GM19023 (cell line): ENCODE data around the gene PIP4K2B.

Experiments
- ATAC-seq: cut with Tn5 transposase; IDR thresholded peaks from one replicate; pipeline ENCODE4 v1.9.1; 2021; ENCODE audit warnings: mild to moderate bottlenecking, moderate library complexity; ENCODE audit not compliant: unreplicated experiment

Gene PIP4K2B

GRCh38 chr17:38779965-38780752 lies 19.2 kb downstream of the PIP4K2B start:
- no peak for ATAC-seq

- no peak for ATAC-seq
Observed at GRCh38 chr17:38777641-38778250, 21.6 kb downstream of the PIP4K2B start.

GRCh38 chr17:38773258-38773657 lies 26.1 kb downstream of the PIP4K2B start:
- no peak for ATAC-seq

GRCh38 chr17:38768417-38768816 lies 30.9 kb downstream of the PIP4K2B start:
- no peak for ATAC-seq

- no peak for ATAC-seq
Observed at GRCh38 chr17:38766341-38766740, 33.0 kb downstream of the PIP4K2B start.

GRCh38 chr17:38762231-38762630 lies 37.1 kb downstream of the PIP4K2B start:
- ATAC-seq, result no peak

- ATAC-seq, result no peak
Observed at GRCh38 chr17:38761612-38762011, 37.7 kb downstream of the PIP4K2B start.

GRCh38 chr17:38753071-38753506 lies 46.3 kb downstream of the PIP4K2B start:
- no peak for ATAC-seq

GRCh38 chr17:38752308-38753070 lies 46.9 kb downstream of the PIP4K2B start, which contains the start of gene PSMB3:
Gene PSMB3, plus strand, starts transcription at chr17:38752741. Its CDS starts 86 bp downstream, at chr17:38752827.
- peak; percentile 90 for ATAC-seq

- ATAC-seq, result peak; percentile 7
Observed at GRCh38 chr17:38751808-38752307, 47.5 kb downstream of the PIP4K2B start.

- ATAC-seq, result no peak
Observed at GRCh38 chr17:38751144-38751807, 48.1 kb downstream of the PIP4K2B start.

- no peak for ATAC-seq
Observed at GRCh38 chr17:38750312-38751121, 48.8 kb downstream of the PIP4K2B start.

- ATAC-seq, result no peak
Observed at GRCh38 chr17:38750044-38750311, 49.4 kb downstream of the PIP4K2B start.

GRCh38 chr17:38749223-38750043 lies 49.9 kb downstream of the PIP4K2B start:
- ATAC-seq, result no peak

GRCh38 chr17:38748892-38749222 lies 50.5 kb downstream of the PIP4K2B start:
- no peak for ATAC-seq

- ATAC-seq, result no peak
Observed at GRCh38 chr17:38748149-38748891, 51.0 kb downstream of the PIP4K2B start, which contains the start of gene PCGF2. Gene PCGF2, minus strand, starts transcription at chr17:38748336. Its CDS starts 7,934 bp downstream, at chr17:38740402.

- no peak for ATAC-seq
Observed at GRCh38 chr17:38747463-38748148, 51.8 kb downstream of the PIP4K2B start.

- no peak for ATAC-seq
Observed at GRCh38 chr17:38746849-38747462, 52.4 kb downstream of the PIP4K2B start.
